HG02763 (cell line): Measurements from ENCODE around the gene PIK3R5.
"Not testable (repeated sequence)": the region's sequence is repeated elsewhere in the genome, so short reads cannot be mapped to it uniquely, and the experiment has no call there.

ENCODE experiments used
- ATAC-seq: cut with Tn5 transposase; IDR thresholded peaks from one replicate; pipeline ENCODE4 v1.9.1; 2021; ENCODE audit warnings: mild to moderate bottlenecking, moderate library complexity; ENCODE audit not compliant: unreplicated experiment

The PIK3R5 gene

DNA sequence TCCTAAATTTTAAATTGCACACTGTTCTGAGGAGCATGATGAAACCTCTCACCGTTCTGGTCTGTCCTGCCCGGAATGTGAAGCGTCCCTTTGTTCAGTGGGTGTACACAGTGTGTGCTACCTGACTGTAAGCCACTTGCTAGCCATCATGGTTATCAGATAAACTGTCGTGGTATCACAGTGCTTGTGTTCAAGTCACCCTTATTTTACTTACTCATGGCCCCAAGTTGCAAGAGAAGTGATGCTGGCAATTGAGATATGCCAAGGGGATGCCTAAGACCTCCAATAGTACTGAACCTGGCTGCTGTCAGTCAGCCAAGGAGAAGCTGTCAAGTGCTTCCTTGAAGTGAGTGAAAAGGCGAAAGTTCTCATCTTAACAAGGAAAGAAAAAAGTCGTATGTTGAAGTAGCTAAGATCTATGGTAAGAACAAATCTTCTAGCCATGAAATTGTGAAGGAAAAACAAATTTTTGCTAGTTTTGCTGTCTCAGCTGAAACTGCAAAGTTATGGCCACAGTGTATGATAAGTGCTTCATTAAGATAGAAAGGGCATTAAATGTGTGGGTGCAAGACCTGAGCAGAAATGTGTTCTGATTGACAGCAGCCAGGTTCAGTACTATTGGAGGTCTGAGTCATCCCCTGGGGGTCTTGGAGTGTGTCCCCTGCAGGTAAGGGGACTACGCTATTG lies 103.9 kb downstream of the PIK3R5 start:
- no peak for ATAC-seq

GRCh38 chr17:8859804-8860430 lies 105.6 kb downstream of the PIK3R5 start:
- no peak for ATAC-seq

GRCh38 chr17:8859027-8859803 lies 106.3 kb downstream of the PIK3R5 start:
- ATAC-seq: no peak

GRCh38 chr17:8857919-8858318 lies 107.6 kb downstream of the PIK3R5 start:
- ATAC-seq: peak; percentile 43

DNA sequence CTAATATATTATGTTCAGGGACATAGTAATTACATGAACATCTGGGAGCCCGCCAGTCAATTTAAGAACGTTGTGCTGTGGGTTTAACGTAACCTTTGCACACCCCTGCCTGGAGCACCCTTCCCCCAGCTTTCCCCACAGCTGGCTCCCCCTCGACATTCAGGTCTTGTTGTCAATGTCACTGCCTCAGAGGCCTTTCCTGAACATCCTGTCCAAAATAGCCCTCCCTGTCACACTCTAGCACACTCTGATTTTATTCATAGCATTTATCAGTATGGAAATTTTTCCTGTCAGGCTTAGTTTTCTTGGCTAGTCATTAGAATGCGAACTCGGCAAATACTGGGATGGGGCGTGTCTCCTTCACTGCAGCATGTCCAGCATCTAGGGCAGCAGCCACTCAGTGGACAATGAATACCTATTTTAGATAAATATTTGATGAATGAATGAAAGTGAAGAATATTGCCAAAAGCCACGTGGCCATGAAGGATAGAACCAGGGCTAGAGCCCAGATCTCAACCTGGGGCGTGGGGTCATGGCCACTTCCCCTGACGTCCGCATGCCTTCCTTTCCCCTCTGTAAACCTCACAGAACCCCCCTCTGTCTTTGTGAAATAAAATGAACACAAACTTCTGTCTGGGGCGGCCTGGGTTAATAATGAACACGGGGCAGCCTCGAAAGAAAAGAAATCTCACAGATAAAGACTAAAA lies 108.5 kb downstream of the PIK3R5 start:
- ATAC-seq: no peak

- ATAC-seq: not testable (repeated sequence)
Observed at GRCh38 chr17:8856205-8856603, 109.3 kb downstream of the PIK3R5 start.

- ATAC-seq: peak; percentile 33
Observed at GRCh38 chr17:8855477-8856204, 109.9 kb downstream of the PIK3R5 start.

DNA sequence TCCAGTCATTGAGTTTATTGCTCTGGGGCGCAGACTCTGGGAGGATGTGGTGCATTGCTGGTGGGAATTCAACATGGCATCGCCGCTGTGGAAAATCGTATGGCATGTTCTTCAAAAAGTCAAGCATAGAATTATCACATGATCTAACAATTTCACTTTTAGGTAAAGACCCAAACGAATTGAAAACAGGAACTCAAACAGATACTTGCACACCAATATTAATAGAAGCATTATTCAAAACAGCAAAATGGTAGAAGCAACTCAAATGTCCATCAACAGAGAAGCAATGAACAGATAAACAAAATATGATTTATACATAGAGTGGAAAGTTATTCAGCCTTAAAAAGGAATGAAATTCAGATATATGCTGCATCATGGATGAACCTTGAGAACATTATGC lies 113.9 kb downstream of the PIK3R5 start:
- ATAC-seq: no peak

DNA sequence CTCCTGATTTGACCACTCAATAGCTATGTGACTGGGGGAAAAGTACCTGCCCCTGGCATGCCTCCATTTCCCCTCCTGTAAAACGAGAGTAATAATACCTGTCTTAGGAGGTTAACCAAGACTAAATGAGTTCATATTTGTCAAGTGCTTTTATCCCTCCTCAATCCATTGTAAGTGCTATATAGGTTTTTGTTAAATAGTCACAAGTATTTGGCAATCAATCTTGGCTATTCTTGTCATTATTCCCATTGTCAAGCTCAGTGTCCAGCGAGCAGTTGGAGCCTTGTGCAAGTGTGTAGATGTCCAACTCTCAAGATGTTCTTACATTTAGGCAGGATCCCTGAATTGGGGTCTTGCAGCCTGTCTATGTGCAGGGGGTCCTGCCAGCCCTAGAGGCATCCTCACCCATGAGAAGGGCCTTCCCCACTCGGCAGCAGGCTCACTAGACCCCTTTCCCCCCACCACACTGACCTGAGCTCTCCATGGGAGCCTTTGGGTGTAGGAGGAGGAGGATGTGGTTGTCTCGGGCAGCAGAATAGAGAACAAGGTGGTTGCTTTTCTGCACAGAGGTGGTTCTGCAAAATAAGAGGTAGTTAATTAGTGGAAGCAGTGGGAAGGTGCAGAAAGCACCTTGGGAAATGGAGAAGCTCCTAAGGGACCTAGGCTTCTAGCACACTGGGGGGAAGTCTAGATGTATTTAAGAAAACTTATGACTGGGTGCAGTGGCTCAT lies 116.0 kb downstream of the PIK3R5 start:
- ATAC-seq: no peak

GRCh38 chr17:8847891-8848290 lies 117.6 kb downstream of the PIK3R5 start:
- no peak for ATAC-seq

GRCh38 chr17:8846768-8847211 lies 118.7 kb downstream of the PIK3R5 start:
- ATAC-seq: no peak

DNA sequence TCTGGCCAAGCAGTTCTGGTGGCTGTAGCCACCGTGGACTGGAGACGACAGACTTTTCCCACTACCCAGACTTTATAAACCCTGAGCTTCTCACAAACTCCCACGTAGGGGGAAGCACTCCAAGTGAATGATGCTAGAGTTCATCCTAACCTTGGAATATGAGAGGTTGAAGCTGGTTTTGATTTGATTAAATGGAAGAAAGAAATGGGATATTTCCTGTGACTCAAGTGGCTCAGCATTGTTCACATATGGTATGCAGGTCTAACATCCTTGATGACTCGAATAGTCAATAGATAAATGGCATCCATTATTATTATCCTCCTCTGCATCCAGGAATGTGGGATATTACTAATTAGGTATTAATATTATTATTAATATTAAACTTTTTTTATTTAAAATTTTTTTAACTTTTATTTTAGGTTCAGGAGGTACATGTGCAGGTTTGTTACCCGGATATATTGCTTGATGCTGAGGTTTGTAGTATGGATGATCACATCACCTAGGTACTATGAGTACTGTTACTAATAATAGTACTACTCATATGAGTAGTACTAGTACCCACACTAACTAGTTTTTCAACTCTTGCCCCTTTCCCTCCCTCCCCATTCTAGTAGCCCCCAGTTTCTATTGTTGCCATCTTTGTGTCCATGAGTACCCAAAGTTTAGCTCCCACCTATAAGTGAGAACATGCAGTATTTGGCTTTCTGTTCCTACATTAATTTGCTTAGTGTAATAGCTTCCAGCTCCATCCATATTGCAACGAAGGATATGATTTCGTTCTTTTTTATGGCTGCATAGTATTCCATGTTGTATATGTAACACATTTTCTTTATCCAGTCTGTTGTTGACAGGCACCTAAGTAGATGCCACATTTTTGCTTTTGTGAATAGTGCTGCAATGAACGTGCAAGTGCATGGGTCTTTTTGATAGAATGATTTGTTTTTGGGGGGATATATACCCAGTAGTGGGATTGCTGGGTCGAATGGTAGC lies 121.0 kb downstream of the PIK3R5 start:
- no peak for ATAC-seq

GRCh38 chr17:8843344-8843743 lies 122.2 kb downstream of the PIK3R5 start:
- no peak for ATAC-seq

GRCh38 chr17:8841844-8842243 lies 123.7 kb downstream of the PIK3R5 start:
- no peak for ATAC-seq

- ATAC-seq: no peak
Observed at GRCh38 chr17:8839410-8839935, 126.0 kb downstream of the PIK3R5 start.

DNA sequence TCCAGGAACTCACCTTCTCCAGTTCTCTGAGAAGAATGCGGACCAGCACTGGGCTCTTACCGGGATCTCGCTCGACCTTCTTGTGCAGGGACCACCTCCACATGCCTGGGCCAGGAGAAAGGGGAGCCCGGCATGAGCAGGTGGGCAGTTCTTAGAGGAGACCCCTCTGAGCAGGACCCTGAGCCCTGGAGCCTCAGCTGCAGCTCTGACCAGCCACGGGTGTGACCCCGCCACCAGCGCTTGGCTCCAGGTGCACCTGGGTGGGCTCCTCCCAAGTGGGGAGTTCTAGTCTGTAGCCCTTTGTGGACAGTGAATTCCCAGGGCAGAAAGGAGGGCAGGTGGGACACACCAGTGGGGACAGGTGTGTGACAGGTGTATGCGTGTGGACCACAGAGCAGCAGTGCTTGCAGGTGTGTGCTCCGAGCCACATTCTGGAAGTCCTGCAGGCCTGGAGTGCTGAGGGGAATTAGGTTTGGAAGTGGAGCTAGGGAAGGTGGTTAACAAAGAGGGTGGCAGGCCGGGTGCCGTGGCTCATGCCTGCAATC lies 126.9 kb downstream of the PIK3R5 start:
- ATAC-seq: no peak

GRCh38 chr17:8837563-8838075 lies 127.9 kb downstream of the PIK3R5 start:
- ATAC-seq: no peak
